ENCODE results near the gene ETV3. TPM values are rescaled to one million over a fixed set of nuclear protein-coding genes. Genes with fewer than 3 reads are reported as not detected.

The ETV3 gene
- total RNA-seq, 2 donors from 2014 or later, result 26.9 to 40.6 TPM

DNA sequence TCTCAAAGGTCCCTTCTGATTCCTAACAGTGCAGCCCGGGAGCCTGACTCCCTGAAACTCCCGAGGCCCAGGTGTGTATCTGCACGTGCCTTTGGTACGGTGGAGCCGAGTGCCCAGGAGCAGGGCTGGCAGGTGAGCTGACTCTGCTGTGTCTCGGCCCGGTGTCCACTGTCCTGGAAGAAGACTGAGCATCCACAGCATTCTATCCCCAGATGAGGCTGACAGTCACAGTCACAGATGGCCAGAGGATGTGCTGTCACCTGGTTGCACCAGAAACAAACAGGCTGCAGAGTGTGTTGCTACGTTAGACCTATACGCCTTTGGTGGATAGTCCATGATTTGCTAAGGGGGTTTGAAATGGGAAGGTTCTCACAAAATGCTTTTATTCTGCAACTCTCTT is 48.4 kb downstream of the ETV3 start:
- no peak for DNase-seq
- TF ChIP-seq, protein P1, sequence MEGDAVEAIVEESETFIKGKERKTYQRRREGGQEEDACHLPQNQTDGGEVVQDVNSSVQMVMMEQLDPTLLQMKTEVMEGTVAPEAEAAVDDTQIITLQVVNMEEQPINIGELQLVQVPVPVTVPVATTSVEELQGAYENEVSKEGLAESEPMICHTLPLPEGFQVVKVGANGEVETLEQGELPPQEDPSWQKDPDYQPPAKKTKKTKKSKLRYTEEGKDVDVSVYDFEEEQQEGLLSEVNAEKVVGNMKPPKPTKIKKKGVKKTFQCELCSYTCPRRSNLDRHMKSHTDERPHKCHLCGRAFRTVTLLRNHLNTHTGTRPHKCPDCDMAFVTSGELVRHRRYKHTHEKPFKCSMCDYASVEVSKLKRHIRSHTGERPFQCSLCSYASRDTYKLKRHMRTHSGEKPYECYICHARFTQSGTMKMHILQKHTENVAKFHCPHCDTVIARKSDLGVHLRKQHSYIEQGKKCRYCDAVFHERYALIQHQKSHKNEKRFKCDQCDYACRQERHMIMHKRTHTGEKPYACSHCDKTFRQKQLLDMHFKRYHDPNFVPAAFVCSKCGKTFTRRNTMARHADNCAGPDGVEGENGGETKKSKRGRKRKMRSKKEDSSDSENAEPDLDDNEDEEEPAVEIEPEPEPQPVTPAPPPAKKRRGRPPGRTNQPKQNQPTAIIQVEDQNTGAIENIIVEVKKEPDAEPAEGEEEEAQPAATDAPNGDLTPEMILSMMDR (conservative IDR thresholded peaks at IDR 0.05), result no peak
- Mint-ChIP-seq H3K9me3 (no peaks in the 10 kb centered on the region), H3K36me3 (ENCODE audit: low read depth) (no peaks in the 10 kb centered on the region), H3K27ac (peak overlapping the region; percentile 39), H3K4me3 (no peak overlapping the region), H3K27me3 (ENCODE audit: insufficient read depth) (no peaks in the 10 kb centered on the region), H3K4me1 (peaks cover 9% of the 10 kb centered on the region)
- Histone ChIP-seq H3K4me3 (ENCODE audit: low read length) (no peak overlapping the region), H3K4me1 (ENCODE audit: control insufficient read depth, insufficient read depth, low read length) (no peaks in the 10 kb centered on the region), H3K36me3 (ENCODE audit: control insufficient read depth, insufficient read depth, low read length) (no peaks in the 10 kb centered on the region), H3K9me3 (ENCODE audit: control insufficient read depth, low read length) (no peaks in the 10 kb centered on the region), H3K27ac (ENCODE audit: low read depth, low read length) (no peak overlapping the region), H3K9ac (ENCODE audit: extremely low read depth, low read length, poor library complexity, severe bottlenecking) (no peak overlapping the region), H3K27me3 (ENCODE audit: control insufficient read depth, insufficient read depth, low read length, poor library complexity, severe bottlenecking) (no peaks in the 10 kb centered on the region)
- 93 to 98% methylated on average over 7 to 9 of the region's 9 CpGs for WGBS, 2 experiments (ENCODE audit: insufficient coverage in 1 of 2, insufficient read length in 1 of 2)

DNA sequence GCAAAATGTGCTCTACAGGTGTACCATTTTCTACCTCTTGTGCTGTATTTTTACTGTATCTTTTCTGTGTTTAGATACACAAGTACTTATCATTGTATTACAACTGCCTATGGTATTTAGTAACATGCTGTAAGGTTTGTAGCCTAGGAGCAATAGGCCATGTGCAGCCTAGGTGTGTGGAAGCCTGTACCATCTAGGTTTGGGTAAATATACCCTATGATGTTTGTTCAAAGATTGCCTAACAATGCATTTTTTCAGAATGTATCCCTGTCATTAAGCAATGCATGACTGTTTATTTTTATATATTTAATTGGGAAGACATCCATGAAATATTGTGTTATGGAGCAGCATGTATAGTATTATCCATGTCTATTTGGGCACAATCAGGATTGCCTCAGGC is 49.6 kb downstream of the ETV3 start:
- Mint-ChIP-seq H3K9me3 (no peaks in the 10 kb centered on the region), H3K4me1 (peaks cover 9% of the 10 kb centered on the region), H3K27ac (no peak overlapping the region), H3K27me3 (ENCODE audit: insufficient read depth) (no peaks in the 10 kb centered on the region), H3K4me3 (no peak overlapping the region), H3K36me3 (ENCODE audit: low read depth) (no peaks in the 10 kb centered on the region)
- H3K27ac ChIP-seq (ENCODE audit: low read depth, low read length), result no peak overlapping the region
- no peaks in the 10 kb centered on the region for H3K27me3 ChIP-seq (ENCODE audit: control insufficient read depth, insufficient read depth, low read length, poor library complexity, severe bottlenecking)
- TF ChIP-seq, protein P1 (conservative IDR thresholded peaks at IDR 0.05), result no peak
- H3K9me3 ChIP-seq (ENCODE audit: control insufficient read depth, low read length), result no peaks in the 10 kb centered on the region
- no peak overlapping the region for H3K9ac ChIP-seq (ENCODE audit: extremely low read depth, low read length, poor library complexity, severe bottlenecking)
- H3K4me3 ChIP-seq (ENCODE audit: low read length), result no peak overlapping the region
- no peaks in the 10 kb centered on the region for H3K36me3 ChIP-seq (ENCODE audit: control insufficient read depth, insufficient read depth, low read length)
- no peak for DNase-seq
- no peaks in the 10 kb centered on the region for H3K4me1 ChIP-seq (ENCODE audit: control insufficient read depth, insufficient read depth, low read length)

DNA sequence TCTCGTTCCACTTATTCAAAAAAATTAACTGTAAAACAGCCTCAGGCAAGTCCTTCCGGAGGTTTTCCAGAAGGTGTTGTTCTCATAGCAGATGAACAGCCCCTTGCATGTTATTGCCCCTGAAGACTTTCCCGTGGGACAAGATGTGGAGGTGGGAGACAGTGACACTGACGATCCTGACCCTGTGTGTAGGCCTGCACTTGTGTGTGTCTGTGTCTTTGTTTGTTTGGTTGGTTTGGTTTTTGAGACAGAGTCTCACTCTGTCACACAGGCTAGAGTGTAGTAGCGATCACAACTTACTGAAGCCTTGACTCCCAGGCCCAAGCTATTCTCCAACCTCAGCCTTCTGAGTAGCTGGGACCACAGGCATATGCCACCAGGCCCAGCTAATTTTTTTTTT is 51.2 kb downstream of the ETV3 start:
- H3K9me3 Mint-ChIP-seq, result no peaks in the 10 kb centered on the region
- H3K4me1 ChIP-seq (ENCODE audit: control insufficient read depth, insufficient read depth, low read length), result no peaks in the 10 kb centered on the region
- H3K27me3 ChIP-seq (ENCODE audit: control insufficient read depth, insufficient read depth, low read length, poor library complexity, severe bottlenecking), result no peaks in the 10 kb centered on the region
- H3K36me3 Mint-ChIP-seq (ENCODE audit: low read depth), result no peaks in the 10 kb centered on the region
- no peak overlapping the region for H3K27ac Mint-ChIP-seq
- no peak overlapping the region for H3K4me3 Mint-ChIP-seq
- no peak overlapping the region for H3K4me3 ChIP-seq (ENCODE audit: low read length)
- no peaks in the 10 kb centered on the region for H3K9me3 ChIP-seq (ENCODE audit: control insufficient read depth, low read length)
- 92 to 100% methylated on average over 2 to 5 of the region's 5 CpGs for WGBS, 2 experiments (ENCODE audit: insufficient coverage in 1 of 2, insufficient read length in 1 of 2)
- TF ChIP-seq, protein P1 (conservative IDR thresholded peaks at IDR 0.05), result no peak
- no peak for DNase-seq
- H3K27ac ChIP-seq (ENCODE audit: low read depth, low read length), result no peak overlapping the region
- H3K36me3 ChIP-seq (ENCODE audit: control insufficient read depth, insufficient read depth, low read length), result no peaks in the 10 kb centered on the region
- H3K9ac ChIP-seq (ENCODE audit: extremely low read depth, low read length, poor library complexity, severe bottlenecking), result no peak overlapping the region
- peaks cover 9% of the 10 kb centered on the region for H3K4me1 Mint-ChIP-seq
- peaks cover 2% of the 10 kb centered on the region for H3K27me3 Mint-ChIP-seq (ENCODE audit: insufficient read depth)
